AG08396 (cell line): ENCODE measurements around the gene GIPC2.
"Not testable (repeated sequence)": the region's sequence is repeated elsewhere in the genome, so short reads cannot be mapped to it uniquely, and the experiment has no call there.

Experiments used
- DNase-seq: peaks from one replicate; pipeline ENCODE4 v3.0.0; 2012; ENCODE audit warnings: low spot score, mixed read lengths

GIPC2 gene

GRCh38 chr1:78069784-78070183, 24.0 kb downstream of the GIPC2 start:
- DNase-seq: no peak

GRCh38 chr1:78070210-78070609, 24.4 kb downstream of the GIPC2 start:
- no peak for DNase-seq

GRCh38 chr1:78070758-78071157, 25.0 kb downstream of the GIPC2 start:
- peak; percentile 54 for DNase-seq

DNA sequence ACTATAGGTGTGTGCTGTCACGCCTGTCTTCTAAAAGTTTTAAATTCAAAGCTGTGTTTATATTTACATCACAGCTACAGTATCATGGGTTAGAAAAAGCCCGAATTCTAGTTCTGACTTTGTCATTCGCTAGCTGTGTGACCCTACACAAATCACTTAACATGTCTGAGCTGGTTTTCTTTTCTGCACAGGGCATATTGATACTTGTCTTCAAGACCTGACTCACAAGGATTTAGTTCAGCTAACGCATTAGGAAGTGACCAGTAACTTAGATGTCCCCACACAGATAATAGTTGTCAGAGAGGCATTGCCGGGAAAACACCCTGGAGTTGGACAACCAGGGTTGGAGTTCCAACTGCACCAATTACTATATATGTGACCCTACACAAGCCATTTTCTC, 25.9 kb downstream of the GIPC2 start:
- no peak for DNase-seq

DNA sequence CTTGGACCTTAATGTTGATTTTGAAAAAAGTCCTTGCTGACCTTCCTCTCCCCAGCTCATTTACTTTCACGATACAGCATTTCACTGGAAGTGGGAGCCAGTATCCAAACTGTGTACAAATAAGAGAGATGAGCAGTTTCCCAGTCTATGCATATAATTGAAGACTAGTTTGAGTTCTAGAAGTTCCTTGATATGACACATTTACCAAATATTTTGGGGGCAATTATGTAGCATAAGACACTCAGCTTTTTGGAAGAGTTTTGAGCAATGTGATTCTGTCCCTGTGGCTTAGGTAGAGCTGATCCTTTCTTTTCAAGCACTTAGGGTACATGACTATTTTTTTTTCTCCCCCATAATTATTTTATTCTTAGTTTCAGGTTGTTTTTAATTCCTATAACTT, 26.4 kb downstream of the GIPC2 start:
- no peak for DNase-seq

DNA sequence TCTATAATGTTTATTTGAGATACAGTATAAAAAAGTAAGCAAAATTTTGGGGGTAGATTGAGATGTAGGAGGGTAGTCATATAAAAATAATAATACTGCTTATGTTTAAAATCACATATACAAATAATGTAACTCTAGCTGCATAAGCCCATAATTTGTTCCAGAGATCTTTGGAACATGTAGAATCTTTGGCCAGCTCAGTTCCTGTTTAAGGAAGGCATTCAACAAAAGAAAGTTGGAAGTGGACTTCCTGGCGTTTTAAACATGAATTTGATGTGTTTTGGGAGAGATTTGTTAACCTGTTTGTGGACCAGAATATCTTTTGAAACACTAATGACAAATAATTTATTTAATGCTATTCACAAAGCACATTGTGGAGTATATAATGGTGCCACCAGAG, 27.7 kb downstream of the GIPC2 start:
- DNase-seq: no peak

DNA sequence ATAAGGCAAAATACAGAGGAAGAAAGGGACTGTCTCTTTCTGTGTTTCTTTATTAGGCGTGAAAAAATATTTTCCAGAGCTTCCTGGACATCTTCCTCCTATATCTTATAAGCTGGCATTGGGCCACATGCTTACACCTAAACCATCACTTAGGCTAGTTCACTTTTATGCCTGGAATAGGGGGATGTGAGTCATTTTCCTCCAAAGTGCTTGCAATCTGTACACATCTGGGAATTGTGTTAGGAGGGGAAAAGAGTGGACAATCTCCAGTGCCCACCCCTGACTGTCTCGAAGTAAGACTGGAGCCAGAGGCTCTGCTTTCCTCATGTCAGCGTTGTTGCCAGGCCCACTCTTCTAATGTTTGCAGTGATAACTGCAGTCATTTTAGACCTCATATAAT, 29.9 kb downstream of the GIPC2 start:
- no peak for DNase-seq

DNA sequence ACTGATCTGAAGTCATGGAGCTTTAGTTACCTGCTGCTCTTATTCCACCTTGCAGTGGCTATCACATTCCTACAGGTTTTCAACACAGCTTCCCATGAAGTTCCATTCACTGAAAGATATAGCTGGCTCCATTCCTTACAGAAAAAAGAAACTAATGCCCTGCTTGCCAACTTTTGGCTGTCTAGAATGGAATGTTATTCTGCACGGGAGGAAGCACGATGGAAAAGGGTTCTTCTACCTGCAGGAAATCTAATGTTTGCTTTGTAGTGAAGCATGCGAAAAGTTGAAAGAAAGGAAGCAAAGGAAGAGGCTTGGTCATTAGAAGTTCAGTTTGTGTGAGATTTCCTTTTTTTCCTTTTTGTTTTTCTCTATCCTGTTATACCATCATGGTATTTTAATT, 32.6 kb downstream of the GIPC2 start:
- DNase-seq: no peak

- no peak for DNase-seq
Observed at GRCh38 chr1:78079580-78079979, 33.8 kb downstream of the GIPC2 start.

- no peak for DNase-seq
Observed at GRCh38 chr1:78080767-78081166, 35.0 kb downstream of the GIPC2 start.

DNA sequence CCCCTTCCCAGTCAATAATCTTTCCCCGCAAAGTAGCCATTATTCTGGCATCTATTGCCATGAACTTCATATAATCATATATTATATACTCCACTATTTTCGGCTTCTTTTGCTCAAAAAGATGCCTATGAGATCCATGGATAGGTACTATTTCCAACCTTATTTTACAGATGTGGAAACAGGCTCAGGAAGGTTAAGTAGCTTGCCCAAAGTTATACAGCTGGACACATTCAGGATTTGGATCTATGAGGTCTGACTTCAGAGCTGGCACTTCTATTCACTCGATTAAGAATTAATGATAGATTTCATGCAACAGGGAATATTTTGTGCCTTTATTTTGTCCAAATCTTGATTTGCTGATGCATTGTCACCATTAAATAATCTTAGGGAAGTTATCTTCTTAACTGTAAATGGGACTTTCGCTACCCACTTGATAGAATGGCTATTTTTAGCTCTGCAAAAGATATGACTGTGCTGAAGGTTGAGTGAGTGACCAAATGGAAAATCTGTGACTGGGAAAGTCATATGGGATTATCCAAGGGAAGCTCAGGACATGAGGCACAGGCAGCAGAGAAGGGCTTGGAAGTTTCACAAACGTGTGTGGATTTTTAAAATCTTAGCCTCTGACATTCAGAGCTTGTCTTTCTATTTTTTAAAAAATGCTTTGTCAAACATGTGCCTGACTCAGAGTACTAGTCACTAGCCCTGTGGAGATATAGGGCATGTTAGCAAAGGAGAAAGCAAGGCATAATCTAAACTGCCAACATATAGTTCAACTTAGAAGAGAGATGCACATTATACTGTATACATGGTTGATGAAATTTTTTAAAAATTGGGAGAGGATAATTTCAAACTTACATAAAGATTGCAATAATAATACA, 36.5 kb downstream of the GIPC2 start:
- DNase-seq: no peak

- DNase-seq: not testable (repeated sequence)
Observed at GRCh38 chr1:78084639-78085038, 38.9 kb downstream of the GIPC2 start.

DNA sequence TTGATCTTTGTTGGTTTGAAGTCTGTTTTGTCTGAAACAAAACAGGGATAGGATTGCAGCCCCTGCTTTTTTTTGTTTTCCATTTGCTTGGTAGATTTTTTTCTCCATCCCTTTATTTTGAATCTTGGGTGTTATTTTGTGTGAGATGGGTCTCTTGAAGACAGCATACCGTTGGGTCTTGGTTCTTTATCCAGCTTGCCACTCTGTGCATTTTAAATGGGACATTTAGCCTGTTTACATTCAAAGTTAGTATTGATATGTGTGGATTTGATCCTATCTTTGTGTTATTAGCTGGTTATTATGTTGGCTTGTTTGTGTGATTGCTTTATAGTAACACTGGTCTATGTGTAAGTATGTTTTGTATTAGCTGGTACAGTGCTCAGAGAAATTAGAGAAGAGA, 40.9 kb downstream of the GIPC2 start:
- no peak for DNase-seq

GRCh38 chr1:78088015-78088414, 42.2 kb downstream of the GIPC2 start:
- no peak for DNase-seq

GRCh38 chr1:78088486-78088885, 42.7 kb downstream of the GIPC2 start:
- DNase-seq: no peak

DNA sequence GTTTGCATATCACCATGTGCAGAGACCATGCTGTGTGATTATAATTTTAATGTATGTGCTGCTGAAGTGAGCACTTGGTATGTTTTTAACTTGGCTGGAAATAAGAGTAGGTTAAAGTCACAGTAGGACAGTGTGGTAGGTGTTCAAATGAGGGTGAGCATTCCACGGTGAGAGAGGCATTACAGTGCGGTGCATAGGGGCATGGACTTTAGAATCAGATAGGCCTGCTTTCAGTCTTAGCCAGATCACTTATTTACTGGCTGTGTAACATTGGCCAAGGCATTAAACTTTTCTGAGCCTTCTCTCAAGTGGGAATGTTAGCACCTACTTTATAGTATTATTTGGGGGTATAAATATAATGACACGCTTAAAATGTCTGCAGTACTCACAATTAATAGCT, 43.2 kb downstream of the GIPC2 start:
- DNase-seq: no peak

GRCh38 chr1:78090472-78091133, 44.8 kb downstream of the GIPC2 start:
- no peak for DNase-seq

GRCh38 chr1:78091215-78091813, 45.5 kb downstream of the GIPC2 start:
- DNase-seq: no peak

DNA sequence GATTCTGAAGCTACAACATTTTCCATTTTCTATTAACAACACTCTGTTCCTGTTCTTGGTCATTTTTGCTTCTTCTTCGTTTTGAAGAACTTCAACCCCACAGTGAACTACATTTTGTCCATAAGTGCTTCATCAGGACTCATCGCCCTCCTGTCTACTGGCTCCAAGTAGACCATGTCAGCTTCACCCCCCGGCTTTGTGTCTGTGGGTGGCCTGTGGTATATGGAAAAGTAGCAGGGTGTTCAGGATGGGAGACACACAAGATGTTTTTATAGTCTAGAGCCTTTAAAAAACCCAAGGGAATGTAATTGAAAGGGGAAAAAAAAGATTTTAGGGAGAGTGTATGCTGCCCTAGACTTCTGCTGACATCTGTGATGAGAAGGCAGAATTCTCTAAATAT, 46.1 kb downstream of the GIPC2 start:
- no peak for DNase-seq

DNA sequence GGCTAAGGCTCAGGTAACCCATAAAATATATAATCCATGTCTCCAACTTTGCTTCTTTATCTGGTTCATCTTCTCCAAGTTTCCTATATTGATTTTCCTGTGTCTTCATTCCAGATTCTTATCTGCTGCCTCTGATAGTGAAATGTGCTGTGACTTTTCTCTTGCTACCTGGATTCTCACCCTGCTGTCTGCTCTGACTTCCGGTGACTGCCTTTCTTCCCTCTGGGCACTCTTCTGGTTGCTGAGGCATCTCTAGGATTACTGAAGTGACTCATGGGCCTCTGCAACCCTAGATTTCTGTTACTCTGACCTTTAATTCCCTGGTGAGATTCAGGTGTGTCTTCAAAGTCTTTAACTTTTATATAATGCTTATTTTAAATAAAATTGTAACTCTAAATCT, 46.9 kb downstream of the GIPC2 start:
- no peak for DNase-seq

- no peak for DNase-seq
Observed at GRCh38 chr1:78093560-78093959, 47.8 kb downstream of the GIPC2 start.

- no peak for DNase-seq
Observed at GRCh38 chr1:78094639-78095038, 48.9 kb downstream of the GIPC2 start.

GRCh38 chr1:78095593-78095992, 49.8 kb downstream of the GIPC2 start:
- peak; percentile 15 for DNase-seq
